ENCODE results near the gene CCDC124.
"Not testable (repeated sequence)": the region's sequence is repeated elsewhere in the genome, so short reads cannot be mapped to it uniquely, and the experiment has no call there.

CCDC124 gene

DNA sequence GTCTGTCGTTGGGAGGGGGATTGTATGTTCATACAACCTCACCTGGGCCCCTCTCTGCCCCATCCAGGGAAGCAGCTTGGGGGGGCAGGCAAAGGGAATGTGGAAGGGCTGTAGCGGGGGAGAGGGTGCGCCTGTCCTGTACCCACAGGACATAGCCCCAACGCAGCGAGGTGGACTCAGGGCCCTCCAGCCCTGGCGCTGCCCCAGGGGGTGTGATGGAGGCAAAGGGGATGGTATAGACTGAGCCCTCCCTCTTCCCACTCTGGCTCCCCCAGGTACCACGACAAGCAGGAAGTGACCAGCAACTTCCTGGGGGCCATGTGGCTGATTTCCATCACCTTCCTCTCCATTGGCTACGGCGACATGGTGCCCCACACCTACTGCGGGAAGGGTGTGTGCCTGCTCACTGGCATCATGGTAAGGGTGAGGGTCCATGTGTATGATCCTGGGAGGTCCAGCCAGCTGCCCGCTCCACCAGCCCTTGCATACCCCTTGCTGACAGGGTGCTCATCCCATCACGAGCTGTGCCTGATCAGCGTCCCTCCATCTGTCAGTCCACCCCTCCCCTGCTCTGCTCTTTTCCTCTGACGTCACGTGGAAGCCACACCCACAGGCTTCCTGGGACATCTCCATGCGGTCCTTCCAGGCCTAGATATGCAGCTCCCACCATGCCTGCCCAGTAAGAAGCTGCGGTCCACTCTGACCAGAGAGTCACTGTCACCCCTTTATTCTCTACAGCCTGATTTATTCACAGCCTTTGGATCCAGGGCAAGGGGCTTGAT, 52.4 kb downstream of the CCDC124 start:
- H3K9ac ChIP-seq (ENCODE audit: low read depth, low read length): no peak overlapping the region
- ATAC-seq (ENCODE audit: insufficient read depth, low read depth) (no peak), DNase-seq (no peak)
- H2AFZ ChIP-seq (ENCODE audit: low read depth, low read length): no peak overlapping the region
- TF ChIP-seq, protein P1, sequence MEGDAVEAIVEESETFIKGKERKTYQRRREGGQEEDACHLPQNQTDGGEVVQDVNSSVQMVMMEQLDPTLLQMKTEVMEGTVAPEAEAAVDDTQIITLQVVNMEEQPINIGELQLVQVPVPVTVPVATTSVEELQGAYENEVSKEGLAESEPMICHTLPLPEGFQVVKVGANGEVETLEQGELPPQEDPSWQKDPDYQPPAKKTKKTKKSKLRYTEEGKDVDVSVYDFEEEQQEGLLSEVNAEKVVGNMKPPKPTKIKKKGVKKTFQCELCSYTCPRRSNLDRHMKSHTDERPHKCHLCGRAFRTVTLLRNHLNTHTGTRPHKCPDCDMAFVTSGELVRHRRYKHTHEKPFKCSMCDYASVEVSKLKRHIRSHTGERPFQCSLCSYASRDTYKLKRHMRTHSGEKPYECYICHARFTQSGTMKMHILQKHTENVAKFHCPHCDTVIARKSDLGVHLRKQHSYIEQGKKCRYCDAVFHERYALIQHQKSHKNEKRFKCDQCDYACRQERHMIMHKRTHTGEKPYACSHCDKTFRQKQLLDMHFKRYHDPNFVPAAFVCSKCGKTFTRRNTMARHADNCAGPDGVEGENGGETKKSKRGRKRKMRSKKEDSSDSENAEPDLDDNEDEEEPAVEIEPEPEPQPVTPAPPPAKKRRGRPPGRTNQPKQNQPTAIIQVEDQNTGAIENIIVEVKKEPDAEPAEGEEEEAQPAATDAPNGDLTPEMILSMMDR (IDR thresholded peaks at IDR 0.05; ENCODE audit: borderline replicate concordance, extremely low read depth, low read length, poor library complexity, severe bottlenecking): no peak
- TF ChIP-seq EZH2 (IDR thresholded peaks at IDR 0.05; ENCODE audit: borderline replicate concordance, low read depth, low read length, severe bottlenecking): no peak
- no peak overlapping the region for H3K27ac ChIP-seq (ENCODE audit: low read length)
- no peaks in the 10 kb centered on the region for H3K27me3 ChIP-seq (ENCODE audit: insufficient read depth, low read length, poor library complexity)
- no peaks in the 10 kb centered on the region for H3K9me3 ChIP-seq (ENCODE audit: insufficient read depth, low read length, severe bottlenecking)
- no peak overlapping the region for H3K4me2 ChIP-seq (ENCODE audit: insufficient read depth, low read length)
- H4K20me1 ChIP-seq (ENCODE audit: insufficient read depth, low read length): no peaks in the 10 kb centered on the region
- H3K36me3 ChIP-seq (ENCODE audit: insufficient read depth, low read length): no peaks in the 10 kb centered on the region
- no peaks in the 10 kb centered on the region for H3K79me2 ChIP-seq (ENCODE audit: insufficient read depth, low read length)
- H3K4me3 ChIP-seq (ENCODE audit: low read depth in 1 of 2, low read length in 2 of 2): no peak overlapping the region
- H3K4me1 ChIP-seq (ENCODE audit: insufficient read depth, low read length): no peaks in the 10 kb centered on the region

DNA sequence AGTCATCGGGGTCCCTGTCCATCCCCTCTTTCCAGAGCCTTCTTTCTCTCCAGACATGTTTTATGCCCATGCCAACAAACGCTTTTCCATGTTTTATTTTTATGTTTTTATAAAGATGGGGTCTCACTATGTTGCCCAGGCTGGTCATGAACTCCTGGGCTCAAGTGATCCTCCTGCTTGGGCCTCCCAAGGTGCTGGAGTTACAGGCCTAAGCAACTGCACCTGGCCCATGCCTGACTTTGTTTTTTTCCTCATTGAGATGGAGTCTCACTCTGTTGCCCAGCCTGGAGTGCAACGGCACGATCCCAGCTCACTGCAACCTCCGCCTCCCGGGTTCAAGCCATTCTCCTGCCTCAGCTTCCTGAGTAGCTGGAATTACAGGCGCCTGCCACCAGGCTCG, 53.8 kb downstream of the CCDC124 start:
- not testable (repeated sequence) for H3K36me3 ChIP-seq (ENCODE audit: insufficient read depth, low read length); H4K20me1 ChIP-seq (ENCODE audit: insufficient read depth, low read length); H2AFZ ChIP-seq (ENCODE audit: low read depth, low read length); H3K79me2 ChIP-seq (ENCODE audit: insufficient read depth, low read length); H3K9me3 ChIP-seq (ENCODE audit: insufficient read depth, low read length, severe bottlenecking); H3K9ac ChIP-seq (ENCODE audit: low read depth, low read length); H3K4me2 ChIP-seq (ENCODE audit: insufficient read depth, low read length); H3K27me3 ChIP-seq (ENCODE audit: insufficient read depth, low read length, poor library complexity); DNase-seq; H3K4me3 ChIP-seq (ENCODE audit: low read depth in 1 of 2, low read length in 2 of 2); H3K27ac ChIP-seq (ENCODE audit: low read length); H3K4me1 ChIP-seq (ENCODE audit: insufficient read depth, low read length); ATAC-seq (ENCODE audit: insufficient read depth, low read depth)

DNA sequence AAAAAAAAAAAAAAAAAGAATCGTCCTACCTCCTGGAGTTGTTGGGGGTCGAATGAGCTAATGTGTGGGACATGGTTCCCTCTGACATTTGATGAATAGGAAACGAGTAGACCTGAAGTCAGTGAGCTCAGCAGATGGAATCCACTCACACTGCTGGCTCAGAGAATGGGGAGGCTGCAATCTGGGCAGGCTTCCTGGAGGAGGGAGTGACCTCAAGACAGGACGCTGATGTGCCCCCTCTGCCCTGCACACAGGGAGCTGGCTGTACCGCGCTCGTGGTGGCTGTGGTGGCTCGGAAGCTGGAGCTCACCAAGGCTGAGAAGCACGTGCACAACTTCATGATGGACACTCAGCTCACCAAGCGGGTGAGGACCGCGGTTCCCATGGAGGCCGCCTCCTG, 55.3 kb downstream of the CCDC124 start:
- TF ChIP-seq, protein P1 (IDR thresholded peaks at IDR 0.05; ENCODE audit: borderline replicate concordance, extremely low read depth, low read length, poor library complexity, severe bottlenecking): no peak
- TF ChIP-seq EZH2 (IDR thresholded peaks at IDR 0.05; ENCODE audit: borderline replicate concordance, low read depth, low read length, severe bottlenecking): no peak
- no peaks in the 10 kb centered on the region for H3K4me1 ChIP-seq (ENCODE audit: insufficient read depth, low read length)
- no peak overlapping the region for H3K27ac ChIP-seq (ENCODE audit: low read length)
- DNase-seq (no peak), ATAC-seq (ENCODE audit: insufficient read depth, low read depth) (no peak)
- H3K9me3 ChIP-seq (ENCODE audit: insufficient read depth, low read length, severe bottlenecking): no peaks in the 10 kb centered on the region
- no peak overlapping the region for H3K9ac ChIP-seq (ENCODE audit: low read depth, low read length)
- H3K4me2 ChIP-seq (ENCODE audit: insufficient read depth, low read length): no peak overlapping the region
- no peaks in the 10 kb centered on the region for H3K79me2 ChIP-seq (ENCODE audit: insufficient read depth, low read length)
- no peaks in the 10 kb centered on the region for H3K36me3 ChIP-seq (ENCODE audit: insufficient read depth, low read length)
- no peak overlapping the region for H3K4me3 ChIP-seq (ENCODE audit: low read depth in 1 of 2, low read length in 2 of 2)
- no peaks in the 10 kb centered on the region for H4K20me1 ChIP-seq (ENCODE audit: insufficient read depth, low read length)
- H3K27me3 ChIP-seq (ENCODE audit: insufficient read depth, low read length, poor library complexity): no peaks in the 10 kb centered on the region
- no peak overlapping the region for H2AFZ ChIP-seq (ENCODE audit: low read depth, low read length)

DNA sequence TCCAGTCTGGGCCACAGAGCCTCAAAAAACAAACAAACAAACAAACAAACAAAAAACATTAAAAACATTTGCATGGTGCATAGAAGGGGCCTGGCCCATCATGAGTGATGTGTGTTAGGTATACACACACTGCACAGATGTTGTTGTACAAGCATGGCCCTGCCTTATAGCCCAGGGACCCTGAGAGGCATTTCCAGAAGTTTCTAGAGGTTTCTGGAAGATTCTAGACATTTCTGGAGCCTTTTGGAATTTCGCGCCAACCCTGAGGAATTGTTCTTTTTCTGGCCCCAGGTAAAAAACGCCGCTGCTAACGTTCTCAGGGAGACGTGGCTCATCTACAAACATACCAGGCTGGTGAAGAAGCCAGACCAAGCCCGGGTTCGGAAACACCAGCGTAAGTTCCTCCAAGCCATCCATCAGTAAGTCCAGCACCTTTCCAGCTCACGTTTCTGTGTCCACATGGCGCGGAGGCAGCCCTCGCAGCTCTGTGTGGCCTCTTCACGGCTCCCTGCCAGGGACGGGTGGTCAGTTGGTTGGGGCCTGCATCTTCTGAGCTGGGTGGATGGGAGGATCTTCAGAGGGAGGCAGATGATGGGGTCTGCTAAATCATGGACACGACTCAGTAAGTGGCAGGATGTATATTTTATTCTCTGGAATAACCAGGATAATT, 56.7 kb downstream of the CCDC124 start:
- H3K9me3 ChIP-seq (ENCODE audit: insufficient read depth, low read length, severe bottlenecking): no peaks in the 10 kb centered on the region
- no peaks in the 10 kb centered on the region for H4K20me1 ChIP-seq (ENCODE audit: insufficient read depth, low read length)
- no peaks in the 10 kb centered on the region for H3K27me3 ChIP-seq (ENCODE audit: insufficient read depth, low read length, poor library complexity)
- no peak overlapping the region for H3K9ac ChIP-seq (ENCODE audit: low read depth, low read length)
- no peak for ATAC-seq (ENCODE audit: insufficient read depth, low read depth)
- no peak for DNase-seq
- H3K4me2 ChIP-seq (ENCODE audit: insufficient read depth, low read length): no peak overlapping the region
- no peaks in the 10 kb centered on the region for H3K79me2 ChIP-seq (ENCODE audit: insufficient read depth, low read length)
- TF ChIP-seq, protein P1 (IDR thresholded peaks at IDR 0.05; ENCODE audit: borderline replicate concordance, extremely low read depth, low read length, poor library complexity, severe bottlenecking): no peak
- TF ChIP-seq EZH2 (IDR thresholded peaks at IDR 0.05; ENCODE audit: borderline replicate concordance, low read depth, low read length, severe bottlenecking): no peak
- no peak overlapping the region for H2AFZ ChIP-seq (ENCODE audit: low read depth, low read length)
- H3K4me3 ChIP-seq (ENCODE audit: low read depth in 1 of 2, low read length in 2 of 2): no peak overlapping the region
- no peaks in the 10 kb centered on the region for H3K36me3 ChIP-seq (ENCODE audit: insufficient read depth, low read length)
- H3K4me1 ChIP-seq (ENCODE audit: insufficient read depth, low read length): no peaks in the 10 kb centered on the region
- H3K27ac ChIP-seq (ENCODE audit: low read length): no peak overlapping the region
